Stimulated activated CD8-positive, alpha-beta memory T cell treated with anti-CD3 and anti-CD28 coated beads, Interleukin-7, amount 100 ng/mL, for 24 hours (primary cell): ENCODE results near the gene IFT122.

Source experiments
- DNase-seq: peaks from one replicate; pipeline ENCODE4 v3.0.0-alpha.2; 2020; ENCODE audit warnings: low read depth

Gene IFT122

DNA sequence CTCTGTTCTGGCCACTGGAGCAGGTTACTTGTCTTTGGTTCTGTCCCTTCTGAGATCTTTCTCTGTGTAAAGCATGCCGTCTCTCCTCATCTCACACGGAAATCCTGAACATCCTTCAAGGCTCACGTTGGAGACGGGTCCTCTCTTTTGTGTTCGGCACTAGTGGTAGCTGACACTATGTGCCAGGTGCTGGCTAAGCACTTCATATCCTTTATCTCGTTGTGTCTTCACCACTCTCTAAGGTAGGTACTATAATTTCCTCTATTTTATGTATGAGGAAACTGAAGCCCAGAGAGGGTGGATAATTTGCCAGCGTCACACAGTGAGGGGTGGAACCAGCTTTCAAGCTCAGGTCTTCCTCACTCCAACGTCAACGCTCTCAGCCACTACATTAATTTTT lies 1.2 kb downstream of the IFT122 start:
- DNase-seq, result no peak

DNA sequence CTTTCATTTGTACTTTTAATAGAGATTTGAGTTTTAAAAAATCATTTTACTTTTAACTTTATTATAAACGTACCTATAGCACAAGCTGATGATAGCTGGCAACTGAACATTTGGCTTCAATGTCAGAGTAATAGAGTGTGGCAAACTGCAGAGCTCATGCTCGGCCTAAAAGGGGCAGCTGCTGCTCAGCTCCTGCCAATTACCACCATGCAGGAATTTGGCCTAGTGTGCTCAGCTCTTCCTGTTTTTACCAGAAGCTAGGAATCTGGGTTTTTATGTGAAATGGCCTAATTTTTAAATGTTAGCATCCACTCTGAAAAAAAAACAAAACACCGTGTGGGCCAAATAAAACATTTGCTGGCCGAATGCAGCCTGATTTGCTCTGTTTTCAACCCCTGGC lies 1.8 kb downstream of the IFT122 start:
- DNase-seq, result no peak

DNA sequence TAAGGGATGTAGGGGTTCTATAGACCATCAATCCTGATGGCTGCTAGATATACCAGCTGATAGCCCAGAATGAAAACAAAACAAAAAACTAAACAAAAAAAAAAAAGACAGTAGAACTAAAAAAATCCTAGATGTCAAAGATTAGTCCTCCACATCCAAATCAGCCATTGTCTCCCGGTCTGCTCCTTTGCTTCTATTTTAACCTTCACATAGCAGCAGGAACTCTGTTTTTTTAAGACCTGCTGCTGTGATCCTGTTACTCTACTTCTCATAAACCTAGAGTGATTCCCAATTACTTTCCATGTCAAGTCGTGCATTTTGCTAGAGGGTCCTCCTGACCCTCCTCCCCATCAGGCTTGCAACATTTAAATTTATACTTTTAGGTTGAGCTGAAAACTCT lies 2.5 kb downstream of the IFT122 start:
- DNase-seq, result no peak

DNA sequence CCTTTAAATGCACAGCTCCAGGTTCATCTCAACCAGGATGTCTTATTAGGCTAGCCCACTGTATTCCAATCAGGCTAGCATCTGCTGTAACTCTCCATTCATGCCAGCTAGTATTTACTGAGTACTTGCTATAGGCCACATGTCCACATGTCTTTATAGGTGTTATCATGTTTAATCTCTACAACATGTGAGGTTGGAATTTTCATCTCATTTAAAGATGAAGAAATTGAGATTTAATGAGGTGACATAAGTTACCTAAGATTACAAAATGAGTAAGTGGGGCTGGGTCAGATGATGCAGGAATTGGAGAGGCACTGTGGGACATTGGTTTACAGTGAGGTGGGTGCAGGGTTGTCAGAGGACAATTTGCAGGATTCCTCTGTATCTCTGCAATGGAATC lies 2.9 kb downstream of the IFT122 start:
- DNase-seq, result no peak

DNA sequence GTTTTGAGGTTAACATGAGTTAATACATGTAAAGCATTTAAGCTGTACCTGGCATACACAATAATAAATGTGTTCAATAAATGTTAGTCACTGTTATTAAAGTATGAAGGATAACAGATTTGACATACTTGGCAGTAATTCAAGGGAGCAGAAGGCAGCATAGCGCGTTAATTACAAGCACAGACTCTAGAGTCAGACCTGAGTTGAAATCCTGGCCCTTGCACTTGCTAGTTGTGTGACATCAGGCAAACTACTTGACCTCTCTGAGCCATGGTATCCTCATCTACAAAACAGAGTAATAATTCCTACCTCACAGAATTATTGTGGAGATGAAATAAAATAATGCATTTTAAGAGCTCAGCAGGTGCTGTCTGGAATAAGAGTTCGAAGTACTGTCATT lies 5.4 kb downstream of the IFT122 start:
- DNase-seq, result no peak

DNA sequence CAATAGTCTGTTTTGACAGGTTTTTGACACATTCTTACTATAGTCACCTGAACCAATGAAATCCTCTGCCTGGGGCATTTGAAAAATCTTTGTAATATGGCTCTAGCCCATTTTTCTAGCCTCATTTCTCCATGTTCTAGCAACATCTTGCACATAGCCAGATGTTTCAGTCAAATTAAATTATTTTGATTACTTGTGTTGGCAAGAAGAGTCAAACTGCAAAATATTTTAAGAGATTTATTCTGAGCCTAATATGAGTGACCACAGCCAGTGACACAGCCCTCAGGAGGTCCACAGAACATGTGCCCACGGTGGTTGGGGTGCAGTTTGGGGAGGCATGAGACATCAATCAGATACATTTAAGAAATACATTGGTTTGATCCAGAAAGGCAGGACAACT lies 6.9 kb downstream of the IFT122 start:
- DNase-seq, result no peak

DNA sequence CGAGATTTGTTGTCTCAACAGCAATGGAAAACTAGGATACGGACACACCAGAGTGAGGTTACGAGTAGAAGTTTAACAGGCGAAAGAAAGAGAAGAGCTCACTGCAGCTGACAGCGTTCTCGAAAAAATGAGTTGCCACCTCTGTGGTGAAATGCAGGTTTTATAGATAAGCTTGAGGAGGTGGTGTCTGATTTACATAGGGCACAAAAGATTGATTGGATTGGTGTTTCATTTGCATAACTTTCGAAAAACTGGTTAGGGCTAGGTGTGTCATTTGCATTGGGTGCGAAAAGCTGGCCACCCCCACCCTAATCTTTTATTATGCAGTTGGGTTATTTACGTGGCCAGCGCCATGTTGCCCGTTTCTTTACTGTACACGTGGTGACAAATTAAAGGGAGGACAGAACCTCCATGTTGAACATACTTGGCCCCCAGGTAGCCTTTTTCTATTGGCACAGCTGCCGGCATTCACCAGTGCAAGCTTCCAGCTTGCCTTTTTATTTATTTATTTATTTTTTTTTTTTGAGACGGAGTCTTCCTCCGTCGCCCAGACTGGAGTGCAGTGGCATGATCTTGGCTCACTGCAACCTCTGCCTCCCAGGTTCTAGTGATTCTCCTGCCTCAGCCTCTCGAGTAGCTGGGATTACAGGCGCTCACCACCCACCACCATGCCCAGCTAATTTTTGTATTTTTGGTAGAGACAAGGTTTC lies 8.3 kb downstream of the IFT122 start:
- DNase-seq, result no peak

DNA sequence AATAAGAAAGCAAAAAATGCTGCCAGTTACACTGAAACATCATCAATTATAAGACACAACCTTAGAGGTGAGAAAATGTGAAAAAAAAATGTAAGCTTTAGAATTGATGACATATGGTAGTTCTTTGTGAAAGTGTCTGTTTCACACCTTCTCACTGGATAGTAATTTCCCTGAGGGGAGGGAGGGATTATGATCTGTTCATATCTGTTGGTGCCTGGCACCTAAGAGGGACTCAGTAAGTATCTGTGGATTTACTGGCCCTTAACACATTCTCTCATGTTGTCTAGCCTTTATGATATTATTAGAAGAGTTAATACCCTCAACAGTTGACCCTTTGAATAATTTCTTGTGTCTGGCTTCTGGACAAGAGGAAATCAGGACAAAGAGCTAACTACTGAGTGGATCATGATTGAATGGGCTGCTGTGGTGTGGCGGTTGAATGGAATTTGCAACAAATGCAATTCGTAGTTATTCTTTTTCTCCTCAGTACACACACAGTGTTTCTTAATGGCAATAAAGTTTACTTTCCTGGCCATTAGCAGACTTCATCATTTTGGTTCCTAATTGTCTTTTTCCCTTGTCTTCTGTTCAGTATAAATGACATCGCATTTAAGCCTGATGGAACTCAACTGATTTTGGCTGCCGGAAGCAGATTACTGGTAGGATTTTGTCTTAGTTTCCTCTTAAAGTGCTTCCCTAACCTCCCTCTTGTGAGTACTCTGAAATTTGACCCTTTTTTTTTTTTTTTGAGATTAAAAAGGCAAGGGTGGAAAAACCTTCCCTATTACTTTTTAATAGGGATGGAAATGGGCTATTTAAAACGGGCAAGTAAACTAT lies 9.5 kb downstream of the IFT122 start:
- DNase-seq, result no peak

DNA sequence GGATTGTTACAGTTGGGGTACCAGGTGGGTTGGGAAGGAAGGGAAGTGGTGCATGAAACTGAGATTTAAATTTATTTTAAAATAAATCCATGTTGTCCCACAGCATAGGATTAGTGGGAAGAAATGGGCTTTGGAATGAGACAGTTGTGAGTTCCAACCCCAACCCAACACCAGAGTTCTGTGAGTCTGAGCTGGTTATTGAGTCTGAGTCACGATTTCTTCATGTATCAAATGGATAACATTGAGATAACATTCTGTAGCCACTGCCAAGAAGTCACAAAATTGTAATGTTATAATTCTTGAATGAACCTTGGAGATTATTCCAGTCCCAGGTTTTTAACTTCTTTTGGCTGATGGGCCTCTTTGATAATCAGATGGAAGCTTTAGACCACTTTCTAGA lies 13.7 kb downstream of the IFT122 start:
- no peak for DNase-seq

DNA sequence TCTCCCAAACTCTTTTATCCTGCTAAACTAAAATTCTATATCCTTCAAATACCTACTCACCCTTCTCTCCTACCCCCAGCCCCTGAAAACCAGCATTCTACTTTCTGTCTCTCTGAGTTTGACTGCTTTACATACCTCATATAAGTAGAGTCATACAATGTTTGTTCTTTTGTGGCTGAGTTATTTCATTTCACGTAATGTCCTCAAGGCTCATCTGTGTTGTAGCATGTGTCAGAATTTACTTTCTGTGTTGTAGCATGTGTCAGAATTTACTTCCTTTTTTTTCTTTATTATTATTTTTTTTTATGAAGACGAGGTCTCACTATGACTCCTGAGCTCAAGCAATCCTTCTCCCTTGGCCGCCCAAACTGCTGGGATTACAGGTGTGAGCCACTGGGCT lies 20.1 kb downstream of the IFT122 start:
- DNase-seq, result no peak

DNA sequence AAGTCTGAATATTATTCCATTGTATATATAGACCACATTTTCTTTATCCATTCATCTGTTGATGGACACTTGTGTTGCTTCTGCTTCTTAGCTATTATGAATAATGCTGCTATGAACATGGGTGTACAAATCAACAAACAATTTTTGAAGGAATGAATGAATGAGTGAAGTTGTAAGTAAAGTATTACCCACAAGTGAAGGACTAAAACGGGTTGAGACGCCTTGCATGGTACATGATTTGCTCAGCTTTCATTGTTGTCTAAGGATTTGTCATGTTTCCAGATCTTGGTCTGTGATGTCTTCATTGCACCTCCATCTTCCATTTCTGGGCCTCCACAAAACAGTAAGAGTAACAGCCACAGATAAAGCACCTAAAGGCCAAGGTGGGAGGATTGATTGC lies 20.5 kb downstream of the IFT122 start:
- DNase-seq, result no peak

DNA sequence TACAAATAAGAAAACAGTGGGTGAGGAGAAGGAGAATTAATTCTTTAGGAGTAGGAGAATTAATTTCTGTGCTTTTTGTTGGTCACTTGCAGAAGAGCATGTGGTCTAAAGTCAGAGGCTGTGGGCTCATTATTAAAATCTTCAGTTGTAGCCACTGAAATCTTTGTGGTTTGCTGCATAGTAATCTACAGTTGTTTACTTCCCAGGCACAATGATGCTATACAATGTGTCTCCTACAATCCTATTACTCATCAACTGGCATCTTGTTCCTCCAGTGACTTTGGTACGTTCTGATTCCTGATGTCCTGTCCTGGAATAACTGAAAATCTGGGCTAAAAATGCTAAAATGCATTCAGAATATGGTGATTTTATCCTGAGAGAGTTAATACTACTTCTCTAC lies 21.0 kb downstream of the IFT122 start:
- no peak for DNase-seq

DNA sequence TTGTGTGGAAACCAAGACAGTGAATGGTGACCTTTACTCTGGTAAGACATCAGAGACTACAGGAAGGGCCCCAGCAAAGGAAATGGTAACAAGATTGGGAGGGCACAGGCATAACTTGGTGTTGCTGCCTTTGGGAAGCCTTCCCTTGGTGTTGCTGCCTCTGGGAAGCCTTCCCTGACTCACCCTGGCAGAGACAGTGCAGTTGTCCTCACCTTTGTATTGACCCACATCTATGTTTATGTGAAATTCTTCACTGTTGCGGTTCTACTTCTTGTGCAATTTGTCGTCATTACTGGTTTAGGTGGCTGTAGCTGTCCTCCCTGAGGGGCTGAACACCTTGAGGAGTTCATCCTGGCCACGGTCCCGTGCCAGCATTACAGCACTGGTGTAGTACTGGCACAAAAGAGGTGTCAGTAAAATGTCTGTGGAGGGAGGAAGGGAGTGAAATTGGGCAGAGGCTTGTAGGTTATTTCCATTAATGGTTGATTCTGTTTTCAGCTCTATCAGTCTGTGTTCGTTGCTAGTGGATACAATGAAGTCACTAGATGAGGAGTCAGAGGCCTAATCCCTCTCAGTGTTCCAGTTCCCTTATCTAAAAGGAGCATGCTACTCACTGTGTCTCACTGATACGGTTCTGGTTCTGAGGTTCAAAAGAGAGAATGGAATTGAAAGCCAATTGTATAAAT lies 21.6 kb downstream of the IFT122 start:
- no peak for DNase-seq

DNA sequence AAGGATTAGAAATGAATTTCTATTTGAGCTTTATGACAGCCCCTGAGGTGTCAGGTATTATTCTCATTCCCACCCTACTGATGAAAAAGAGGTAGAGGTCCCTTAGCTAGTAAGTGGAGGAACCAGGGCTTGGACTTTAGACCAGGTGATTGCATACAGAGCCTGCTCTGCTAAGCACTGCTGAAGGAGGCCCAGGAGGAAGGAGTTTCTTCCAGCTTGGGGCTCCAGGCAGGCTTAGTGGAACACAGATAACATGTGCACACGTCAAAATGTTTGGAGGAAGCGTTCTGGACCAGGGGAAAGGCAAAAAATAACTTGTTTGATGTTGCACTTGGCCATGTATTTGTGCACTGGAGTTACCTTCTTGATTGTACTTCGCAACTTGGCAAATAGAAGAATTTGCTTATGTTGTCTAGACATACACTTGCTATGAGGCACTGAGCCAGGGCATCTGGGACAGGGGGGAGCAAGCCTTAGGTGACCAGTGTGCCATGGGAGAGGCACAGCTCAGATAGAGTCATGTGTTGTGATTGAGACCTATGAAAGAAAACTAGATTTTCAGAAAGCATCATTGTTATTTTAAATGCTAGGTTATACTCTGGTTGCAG lies 22.4 kb downstream of the IFT122 start:
- DNase-seq, result no peak

DNA sequence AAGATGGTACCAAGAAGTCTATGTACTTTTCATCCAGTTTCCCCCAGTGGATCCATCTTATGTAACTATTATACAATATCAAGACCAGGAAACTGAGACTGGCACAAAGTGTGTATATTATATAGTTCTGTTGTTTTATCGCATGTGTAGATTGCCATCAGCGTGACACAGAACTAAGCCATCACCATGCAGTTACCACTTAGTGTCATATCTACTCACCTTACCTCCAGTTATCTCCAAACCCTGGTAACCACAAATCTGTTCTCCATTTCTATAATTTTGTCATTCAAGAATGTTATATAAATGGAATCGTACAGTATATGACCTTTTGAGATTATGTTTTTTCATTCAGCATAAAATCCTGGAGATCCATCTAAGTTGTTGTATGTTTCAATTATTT lies 23.1 kb downstream of the IFT122 start:
- DNase-seq, result no peak

DNA sequence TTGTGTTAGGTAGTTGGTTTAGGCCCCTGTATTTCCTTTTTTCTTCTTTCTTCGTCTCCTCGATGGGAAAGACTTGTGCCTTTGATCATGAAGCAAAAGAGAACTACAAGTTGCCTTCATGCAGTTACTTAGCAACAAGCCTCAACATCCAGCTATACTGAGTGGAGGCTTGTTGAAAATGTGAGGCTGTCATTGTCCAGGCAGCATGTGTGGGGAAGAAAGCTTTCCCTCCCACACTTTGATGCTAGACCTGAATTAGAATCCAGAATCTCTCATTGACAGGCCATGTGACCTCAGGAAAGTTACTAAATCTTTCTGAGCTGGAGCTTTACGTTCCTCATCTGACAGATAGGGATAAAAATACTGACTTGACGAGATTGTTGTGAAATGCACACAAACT lies 23.7 kb downstream of the IFT122 start:
- no peak for DNase-seq

DNA sequence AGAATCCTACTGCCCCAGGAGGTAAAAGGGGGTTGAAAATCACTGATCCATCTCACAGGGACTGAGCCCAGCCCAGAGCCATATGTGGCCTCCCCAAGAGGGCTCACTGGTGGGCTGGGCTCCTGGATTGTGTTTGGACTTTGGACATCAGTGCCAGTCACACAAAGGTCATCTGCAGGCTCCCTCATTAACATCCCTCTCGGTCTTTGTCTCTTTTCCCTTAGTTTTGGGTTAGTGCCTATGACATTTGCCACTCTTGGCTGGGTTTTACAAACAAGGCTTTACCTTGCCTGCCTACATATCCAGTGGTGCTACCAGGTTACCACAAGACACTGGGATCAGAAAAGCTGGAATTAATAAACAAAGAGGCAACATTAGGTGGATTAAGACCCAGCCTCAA lies 27.9 kb downstream of the IFT122 start:
- no peak for DNase-seq

DNA sequence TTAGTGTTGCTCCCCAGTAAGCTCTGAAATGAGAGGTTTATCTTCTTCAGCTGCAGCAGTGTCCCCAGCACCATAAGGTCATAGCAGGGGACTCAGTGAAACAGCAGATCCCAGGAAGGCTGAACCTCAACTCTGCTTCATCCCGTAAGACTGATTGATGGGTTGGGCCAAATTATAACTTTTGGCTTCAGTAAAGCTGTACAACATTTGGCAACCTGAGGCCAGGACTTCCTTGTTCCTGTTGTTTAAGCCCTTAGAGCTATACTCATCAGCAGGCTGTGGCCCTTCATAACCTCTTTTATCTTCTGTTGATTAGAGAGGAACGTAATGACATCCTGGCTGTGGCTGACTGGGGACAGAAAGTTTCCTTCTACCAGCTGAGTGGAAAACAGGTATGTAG lies 29.0 kb downstream of the IFT122 start:
- DNase-seq, result no peak

DNA sequence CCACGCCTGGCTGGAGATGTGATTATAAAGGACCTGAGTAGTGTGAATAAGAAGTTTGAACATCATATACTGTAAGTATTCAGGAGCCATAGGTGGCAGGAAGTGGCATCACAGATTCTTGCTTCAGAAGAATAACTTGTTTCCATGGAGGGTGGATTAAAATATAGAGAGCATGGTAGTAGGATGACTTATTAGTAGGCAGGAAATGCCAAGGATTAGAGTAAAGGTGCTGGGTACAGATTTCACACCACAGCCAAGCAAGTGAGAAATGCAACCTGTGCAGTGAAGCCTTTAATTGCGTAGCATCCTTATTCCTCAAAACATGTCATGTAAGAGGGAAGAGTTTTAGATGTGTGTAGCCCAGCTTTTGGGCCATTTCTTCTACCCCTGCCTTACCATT lies 30.8 kb downstream of the IFT122 start:
- no peak for DNase-seq

DNA sequence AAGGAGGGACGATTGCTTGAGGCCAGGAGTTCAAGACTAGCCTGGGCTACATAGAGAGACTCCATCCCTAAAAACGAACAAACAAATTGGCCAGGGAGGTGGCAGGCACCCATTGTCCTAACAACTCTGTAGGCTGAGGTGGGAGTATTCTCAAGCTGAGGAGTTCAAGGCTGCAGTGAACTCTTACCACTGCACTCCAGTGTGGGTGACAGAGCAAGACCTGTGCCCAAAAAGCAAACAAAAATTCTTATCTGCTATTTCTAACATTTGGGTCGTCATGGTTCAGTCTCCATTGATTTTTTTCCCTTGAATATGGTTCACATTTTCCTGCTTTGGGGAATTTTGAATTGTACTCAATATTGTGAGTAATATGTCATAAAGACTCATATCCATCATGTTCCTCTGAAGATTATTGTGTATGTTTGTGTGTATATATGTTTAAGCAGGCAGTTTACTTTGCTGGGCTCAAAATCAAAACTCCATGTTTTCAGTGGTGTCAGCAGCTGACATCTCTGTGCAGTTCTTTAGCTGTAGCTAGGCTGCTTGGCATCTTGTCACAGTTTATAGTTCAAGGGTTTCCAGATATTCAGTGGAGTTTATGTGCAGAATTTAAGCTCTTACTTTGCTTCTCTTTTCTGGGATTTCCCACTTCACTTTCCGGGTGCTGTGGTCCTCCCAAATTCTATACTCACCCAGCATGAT lies 33.2 kb downstream of the IFT122 start:
- no peak for DNase-seq

DNA sequence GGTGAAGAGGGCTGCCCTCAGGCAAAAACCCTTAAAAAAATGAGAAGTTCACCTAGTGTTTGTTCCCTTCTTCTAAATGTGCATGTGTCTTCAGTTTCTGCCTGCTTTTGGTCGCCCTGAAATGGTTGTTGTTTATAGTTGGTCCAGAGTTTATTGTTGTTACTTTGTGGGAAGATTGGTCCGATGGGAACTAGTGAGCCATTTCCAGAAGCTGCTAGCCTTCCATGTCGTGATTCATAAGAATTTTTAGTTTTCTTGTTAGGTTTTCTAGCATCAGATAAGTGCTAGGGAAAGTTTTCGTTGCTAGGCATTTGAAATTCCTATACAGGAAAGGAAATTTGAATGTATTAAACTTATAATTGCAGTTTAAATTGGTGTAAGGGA lies 33.7 kb downstream of the IFT122 start:
- no peak for DNase-seq
